Thymus (tissue), 14 donors: ENCODE data around the gene HOXC9. TPM values are rescaled to one million over a fixed set of nuclear protein-coding genes. Genes with fewer than 3 reads are reported as not detected.
A peak's percentile ranks its signal among the peaks of the same experiment; 100 is the strongest.

Experiments
- DNase-seq, 9 donors: peaks; one replicate each; pipeline ENCODE4 v3.0.0-alpha.2; 2013; ENCODE audit warnings: low spot score in 9 of 9, low read depth in 6 of 9, missing footprints in 1 of 9
- H3K27ac ChIP-seq, 2 donors: one replicate each; pipeline ENCODE4 v1.5.1; 2013; ENCODE audit warnings: control low read depth in 1 of 2, low read depth in 1 of 2, low read length in 1 of 2, mild to moderate bottlenecking in 1 of 2, moderate library complexity in 1 of 2
- H3K27me3 ChIP-seq, 2 donors: one replicate each; pipeline ENCODE4 v1.5.1; 2013; ENCODE audit warnings: low read length in 1 of 2; ENCODE audit not compliant: control insufficient read depth in 2 of 2, insufficient read depth in 1 of 2
- H3K36me3 ChIP-seq, 2 donors: one replicate each; pipeline ENCODE4 v1.5.1; 2013; ENCODE audit warnings: low read length in 1 of 2, mild to moderate bottlenecking in 1 of 2, moderate library complexity in 1 of 2; ENCODE audit not compliant: control insufficient read depth in 2 of 2, insufficient read depth in 2 of 2
- H3K4me1 ChIP-seq, 2 donors: one replicate each; pipeline ENCODE4 v1.5.1; 2013; ENCODE audit warnings: low read length in 2 of 2; ENCODE audit not compliant: control insufficient read depth in 2 of 2, insufficient read depth in 2 of 2
- H3K4me3 ChIP-seq, 2 donors: one replicate each; pipeline ENCODE4 v1.5.1; 2013; ENCODE audit warnings: low read length in 2 of 2, control low read depth in 1 of 2, mild to moderate bottlenecking in 1 of 2
- H3K9me3 ChIP-seq, 2 donors: one replicate each; pipeline ENCODE4 v1.5.1; 2013; ENCODE audit warnings: low read length in 1 of 2, mild to moderate bottlenecking in 1 of 2; ENCODE audit not compliant: control insufficient read depth in 2 of 2, insufficient read depth in 1 of 2
- WGBS: extraction: QIAGEN DNeasy Blood & Tissue Kit; methylation state at CpG from one replicate; pipeline ENCODE4 v1.1.7; 2013; 5-methylcytosine and 5-hydroxymethylcytosine counted together
- long read RNA-seq, 10 donors: transcript quantifications; one replicate each; lab custom pipeline, GENCODE V29; 2026
- polyA plus RNA-seq: library from polyadenylated mRNA; stranded (reverse); fragments of 200-250 nt; gene quantifications from one replicate; pipeline ENCODE4 v1.2.3, GENCODE V29; 2013
- total RNA-seq: library from RNA; stranded (reverse); fragments of 120-200 nt; gene quantifications from one replicate; pipeline ENCODE4 v1.2.4, GENCODE V29; 2013
- donor health status: healthy.

HOXC9 gene
- total RNA-seq (0.09 TPM), polyA plus RNA-seq (0.43 TPM)
- long read RNA-seq, donor 1: 0 reads
- long read RNA-seq, donor 2: 0 reads
- long read RNA-seq, donor 3: 0 reads
- long read RNA-seq, donor 4: 0 reads
- long read RNA-seq, donor 5, partial matches to known transcripts: 0 of 2 reads
- long read RNA-seq, donor 5, other reads (novel, unspliced or antisense): 0 of 2 reads
- long read RNA-seq, donor 6: 0 reads
- long read RNA-seq, donor 7: 0 reads
- long read RNA-seq, donor 8: 0 reads
- long read RNA-seq, donor 9: 0 reads
- long read RNA-seq, donor 10: 0 reads

DNA sequence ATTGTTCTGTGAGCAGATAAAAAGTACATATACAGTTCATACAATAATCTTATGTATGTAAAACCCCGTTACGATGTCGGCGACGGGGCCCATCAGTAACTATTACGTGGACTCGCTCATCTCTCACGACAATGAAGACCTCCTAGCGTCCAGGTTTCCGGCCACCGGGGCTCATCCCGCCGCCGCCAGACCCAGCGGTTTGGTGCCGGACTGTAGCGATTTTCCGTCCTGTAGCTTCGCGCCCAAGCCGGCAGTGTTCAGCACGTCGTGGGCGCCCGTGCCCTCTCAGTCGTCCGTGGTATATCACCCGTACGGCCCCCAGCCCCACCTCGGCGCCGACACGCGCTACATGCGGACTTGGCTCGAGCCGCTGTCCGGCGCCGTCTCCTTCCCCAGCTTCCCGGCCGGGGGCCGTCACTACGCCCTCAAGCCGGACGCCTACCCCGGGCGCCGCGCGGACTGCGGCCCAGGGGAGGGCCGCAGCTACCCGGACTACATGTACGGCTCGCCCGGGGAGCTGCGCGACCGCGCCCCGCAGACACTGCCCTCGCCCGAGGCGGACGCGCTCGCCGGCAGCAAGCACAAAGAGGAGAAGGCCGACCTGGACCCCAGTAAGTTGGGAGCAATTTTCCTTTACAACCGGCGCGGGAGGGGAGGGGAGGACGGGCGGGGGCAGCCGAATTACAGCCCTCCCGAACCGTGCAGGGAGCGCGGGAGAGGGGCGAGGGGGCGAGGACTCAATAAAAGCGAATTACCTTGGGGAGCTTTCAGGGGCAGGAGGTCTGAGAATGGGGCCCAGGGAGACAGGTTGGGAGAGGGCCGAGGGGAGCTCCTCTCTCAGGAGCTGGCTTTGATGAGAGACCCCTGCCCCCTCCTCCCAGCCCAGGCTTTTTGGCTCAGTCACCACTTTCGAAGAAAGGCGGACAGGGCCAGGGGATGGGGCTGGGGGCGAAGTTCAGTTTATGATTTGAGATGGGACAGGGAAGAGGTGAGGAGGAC is at the start of gene HOXC9:
Gene HOXC9 (plus strand): TSS at position 46 of the 999 bp plus-strand sequence. CDS start 28 bp downstream, at position 74.
- DNase-seq: no peak
- H3K27ac ChIP-seq: peak within 1 kb of the TSS in 1 of 2 donors; percentile 26
- H3K4me3 ChIP-seq: no peak within 1 kb of the TSS
- H3K27me3 ChIP-seq: peaks cover 81 to 100% of the 10 kb centered on the region in 2 donors
- peaks cover 0 to 6% of the 10 kb centered on the region in 2 donors for H3K4me1 ChIP-seq
- H3K9me3 ChIP-seq: peaks cover 0 to 12% of the 10 kb centered on the region in 2 donors
- no peaks in the 10 kb centered on the region for H3K36me3 ChIP-seq
- 7% methylated on average over 87 of the region's 87 CpGs for WGBS

DNA sequence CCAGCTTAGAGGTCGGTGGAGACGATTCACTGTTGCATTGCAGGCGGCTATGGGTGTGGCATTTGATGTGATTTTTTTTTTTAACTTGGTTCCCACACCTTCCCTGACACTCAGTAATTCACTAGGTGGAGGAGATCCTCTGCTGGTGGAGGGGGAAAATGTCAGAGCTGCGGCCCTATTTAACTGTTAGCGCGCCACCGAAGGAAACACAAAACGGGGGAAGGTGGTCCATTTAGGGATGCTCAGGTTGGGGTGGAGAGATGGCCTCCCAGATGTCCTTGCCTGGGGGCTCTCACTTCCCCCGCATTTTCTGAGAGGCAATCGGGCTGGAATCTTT is 49.6 kb upstream of the HOXC9 start:
- no peak overlapping the region for H3K4me3 ChIP-seq
- no peak for DNase-seq
- WGBS: 9% methylated on average over 10 of the region's 10 CpGs
- no peaks in the 10 kb centered on the region for H3K36me3 ChIP-seq
- H3K4me1 ChIP-seq: no peaks in the 10 kb centered on the region
- no peak overlapping the region for H3K27ac ChIP-seq
- peaks cover 0 to 9% of the 10 kb centered on the region in 2 donors for H3K9me3 ChIP-seq
- H3K27me3 ChIP-seq: peaks cover 90 to 99% of the 10 kb centered on the region in 2 donors

DNA sequence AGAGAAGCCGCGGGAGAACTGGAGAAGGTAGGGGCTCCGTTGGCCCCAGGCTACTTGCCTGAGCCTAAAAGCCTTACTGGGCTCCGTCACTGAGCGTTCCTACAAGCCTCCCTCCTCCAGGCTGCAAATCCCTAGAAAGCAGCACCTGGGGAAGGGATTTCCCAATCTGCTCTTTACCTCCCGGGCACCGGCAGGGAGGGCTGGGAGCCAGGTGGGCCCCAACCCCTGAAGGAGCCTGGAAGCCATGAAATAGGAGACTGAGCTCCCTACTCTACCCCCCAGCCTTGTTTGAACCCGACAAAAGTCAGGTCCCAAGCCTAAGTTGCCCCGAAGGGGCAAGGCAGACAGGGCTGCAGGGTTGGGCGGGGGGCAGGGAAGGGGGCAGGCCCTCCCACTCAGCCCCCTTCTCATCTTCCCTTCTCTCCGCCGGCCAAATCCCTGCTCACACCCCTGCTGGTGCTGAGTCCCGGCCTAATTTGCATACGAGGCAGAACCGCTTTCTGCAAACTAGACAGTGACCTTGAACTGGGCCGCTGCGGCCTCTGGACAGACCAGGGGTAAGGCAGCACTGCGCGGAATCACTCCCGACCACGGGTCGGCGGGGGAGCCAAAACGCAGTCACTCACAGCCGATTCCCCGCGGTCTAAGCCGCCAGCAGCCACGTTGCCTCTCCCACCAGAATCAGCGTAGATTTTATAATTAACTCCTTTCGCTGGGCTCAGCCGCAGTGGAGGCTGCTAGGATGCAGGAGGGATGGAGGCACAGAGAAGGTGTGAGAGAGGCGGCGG is 49.0 kb upstream of the HOXC9 start:
- no peaks in the 10 kb centered on the region for H3K36me3 ChIP-seq
- no peak overlapping the region for H3K27ac ChIP-seq
- peaks cover 0 to 9% of the 10 kb centered on the region in 2 donors for H3K9me3 ChIP-seq
- no peak overlapping the region for H3K4me3 ChIP-seq
- no peak for DNase-seq
- H3K4me1 ChIP-seq: no peaks in the 10 kb centered on the region
- peaks cover 91 to 99% of the 10 kb centered on the region in 2 donors for H3K27me3 ChIP-seq
- 8% methylated on average over 34 of the region's 34 CpGs for WGBS

DNA sequence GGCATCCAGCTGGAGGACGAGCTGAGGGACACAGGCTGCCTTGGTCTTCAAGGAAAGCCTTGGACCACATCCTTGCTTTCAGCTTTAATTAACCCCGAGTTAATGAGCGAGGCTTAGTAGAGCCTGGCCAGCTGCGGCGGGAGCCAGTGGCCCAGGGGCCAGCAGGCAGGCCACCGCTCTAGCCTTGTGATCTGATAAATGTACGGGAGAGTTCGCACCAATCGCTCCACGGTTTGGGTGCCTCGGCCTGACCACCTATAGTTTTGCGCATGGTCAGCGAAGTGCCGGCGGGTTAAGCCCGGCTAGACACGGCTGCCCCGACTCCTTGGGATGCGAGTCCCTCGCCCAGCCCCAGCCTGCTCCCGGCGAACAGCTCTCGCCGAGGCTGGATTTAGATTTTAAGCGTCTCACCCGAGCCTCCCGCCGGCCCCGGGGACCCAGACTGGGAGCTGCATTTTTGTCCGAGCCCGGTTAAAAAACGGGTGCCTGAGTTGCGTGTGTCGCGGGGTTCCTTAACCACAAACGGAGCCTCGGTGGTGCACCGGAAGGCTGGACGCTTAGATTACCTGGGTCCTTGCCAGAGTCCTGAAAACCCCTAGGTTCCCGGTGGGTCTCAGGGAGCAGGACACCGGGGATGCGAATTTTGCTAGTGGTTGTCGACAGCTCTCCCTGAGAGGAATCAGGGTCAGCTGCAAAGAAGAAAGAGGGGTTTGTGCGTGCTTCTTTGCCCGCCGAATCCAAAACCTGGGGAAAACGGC is 48.2 kb upstream of the HOXC9 start:
- Histone ChIP-seq H3K4me1 (no peaks in the 10 kb centered on the region), H3K9me3 (peaks cover 0 to 9% of the 10 kb centered on the region in 2 donors), H3K27ac (no peak overlapping the region), H3K27me3 (peaks cover 91 to 99% of the 10 kb centered on the region in 2 donors), H3K4me3 (no peak overlapping the region), H3K36me3 (no peaks in the 10 kb centered on the region)
- 4% methylated on average over 47 of the region's 47 CpGs for WGBS
- no peak for DNase-seq

DNA sequence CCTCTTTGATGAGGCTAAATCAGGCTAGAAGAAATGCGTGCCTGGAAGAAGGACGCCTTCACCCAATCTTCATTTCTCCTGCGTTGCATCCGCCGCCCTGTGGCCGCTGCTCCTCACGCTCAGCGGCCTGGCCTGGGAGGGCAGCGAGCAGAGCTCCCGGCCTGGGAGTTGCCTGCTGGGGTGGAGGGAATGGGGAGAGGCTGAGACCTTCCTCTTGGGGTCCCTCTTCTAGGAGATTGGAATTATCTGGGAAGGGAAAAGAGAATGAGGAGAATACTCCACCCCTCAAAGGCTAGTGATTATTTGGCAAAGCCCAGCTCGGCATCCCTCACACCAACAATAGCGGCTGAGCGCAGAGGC is 47.6 kb upstream of the HOXC9 start:
- Histone ChIP-seq H3K4me3 (no peak overlapping the region), H3K9me3 (peaks cover 0 to 9% of the 10 kb centered on the region in 2 donors), H3K4me1 (no peaks in the 10 kb centered on the region), H3K27ac (no peak overlapping the region), H3K27me3 (peaks cover 92 to 99% of the 10 kb centered on the region in 2 donors), H3K36me3 (no peaks in the 10 kb centered on the region)
- WGBS: 10% methylated on average over 13 of the region's 13 CpGs
- no peak for DNase-seq

DNA sequence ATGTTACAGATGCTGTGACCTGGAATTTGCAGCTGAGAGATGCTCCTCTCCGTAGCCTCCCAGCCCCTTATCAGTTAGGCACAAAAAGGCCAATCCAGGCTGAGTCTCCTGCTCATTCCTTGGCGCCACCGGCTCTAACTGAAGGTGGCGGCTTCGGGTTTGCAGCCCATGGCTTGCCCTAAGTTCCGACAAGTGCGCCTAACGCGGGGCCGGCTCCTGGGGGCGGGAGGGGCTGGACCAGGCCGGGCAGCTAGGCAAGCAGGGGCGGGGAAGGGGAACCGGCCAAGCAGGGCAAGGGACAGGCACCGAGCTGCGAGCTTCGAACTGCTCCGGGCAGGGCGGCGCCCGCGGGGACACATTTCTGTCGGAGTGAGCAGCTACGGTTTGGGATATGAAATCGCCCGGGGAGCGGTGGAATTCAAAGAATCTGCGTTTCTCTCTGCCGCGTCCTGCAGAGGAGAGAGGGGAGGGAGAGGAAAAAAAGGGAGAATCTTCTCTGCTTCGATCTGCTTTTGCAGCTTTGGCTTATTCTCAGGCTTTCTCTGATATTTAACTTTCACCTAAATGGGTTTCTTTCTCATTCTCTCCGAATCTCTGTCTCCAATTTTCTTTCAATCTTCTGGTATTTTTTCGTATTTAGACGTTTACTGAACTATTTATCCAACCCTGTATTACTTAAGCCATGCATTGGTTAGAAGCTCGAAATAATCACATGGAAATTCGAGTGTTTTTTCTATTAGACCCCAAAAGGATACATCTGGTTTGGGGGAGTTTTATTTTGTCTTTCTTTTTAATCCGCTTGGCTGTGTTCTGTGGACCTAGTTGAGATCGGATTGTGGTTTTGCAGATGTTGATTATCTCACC is 46.9 kb upstream of the HOXC9 start:
- WGBS: 8% methylated on average over 38 of the region's 38 CpGs
- Histone ChIP-seq H3K27ac (no peak overlapping the region), H3K4me3 (no peak overlapping the region), H3K27me3 (peaks cover 95 to 99% of the 10 kb centered on the region in 2 donors), H3K9me3 (peaks cover 0 to 9% of the 10 kb centered on the region in 2 donors), H3K4me1 (no peaks in the 10 kb centered on the region), H3K36me3 (no peaks in the 10 kb centered on the region)
- DNase-seq: no peak

DNA sequence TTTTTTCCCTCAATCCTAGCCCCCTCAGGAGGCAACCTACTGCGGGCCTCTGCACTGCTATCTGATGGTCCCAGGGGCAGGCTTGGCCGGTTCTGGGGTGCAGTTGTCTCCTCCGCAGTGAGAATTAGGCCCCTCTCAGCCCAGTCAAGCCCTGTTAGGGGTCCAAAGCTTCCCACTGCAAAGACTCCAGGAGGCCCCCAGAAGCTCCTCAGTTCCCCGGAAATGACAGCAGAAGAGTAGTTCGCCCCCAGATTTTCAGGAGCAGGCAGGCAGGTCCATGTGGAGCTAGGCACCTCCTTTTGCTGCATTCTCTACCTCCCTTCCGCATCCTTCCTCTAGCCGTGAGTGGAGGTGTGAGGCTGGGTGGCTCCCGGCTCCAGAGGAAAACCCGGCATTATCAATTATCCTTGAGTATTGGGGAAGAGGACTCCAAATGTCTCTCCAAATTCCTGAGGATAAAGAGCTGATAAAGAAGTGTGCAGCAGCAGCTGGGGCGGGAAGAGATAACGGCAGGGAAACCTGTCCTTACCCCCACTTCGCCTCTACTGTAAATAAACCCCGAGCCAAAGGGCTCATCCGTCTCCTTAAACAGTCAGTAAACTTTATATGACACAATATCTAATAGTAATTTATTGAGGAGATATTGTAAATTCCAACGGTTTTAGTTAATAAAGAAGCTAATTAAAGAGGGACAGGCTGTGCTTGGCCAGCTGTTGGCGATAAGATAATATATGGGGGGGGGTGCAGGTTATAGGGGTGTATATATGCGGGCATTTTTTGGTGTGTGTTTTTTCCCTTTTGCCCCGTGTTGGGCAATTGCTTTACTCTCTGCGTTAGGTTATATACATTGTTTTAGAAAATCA is 45.9 kb upstream of the HOXC9 start:
- DNase-seq: no peak
- no peak overlapping the region for H3K4me3 ChIP-seq
- H3K27ac ChIP-seq: no peak overlapping the region
- H3K27me3 ChIP-seq: peaks cover 94 to 99% of the 10 kb centered on the region in 2 donors
- no peaks in the 10 kb centered on the region for H3K4me1 ChIP-seq
- 11% methylated on average over 19 of the region's 19 CpGs for WGBS
- peaks cover 0 to 9% of the 10 kb centered on the region in 2 donors for H3K9me3 ChIP-seq
- H3K36me3 ChIP-seq: no peaks in the 10 kb centered on the region
